H9 (cell line): ENCODE measurements around the gene C17orf58. TPM values are rescaled to one million over a fixed set of nuclear protein-coding genes. Genes with fewer than 3 reads are reported as not detected.
"Not testable (repeated sequence)": the region's sequence is repeated elsewhere in the genome, so short reads cannot be mapped to it uniquely, and the experiment has no call there.

Source experiments
- DNase-seq: peaks from one replicate; pipeline ENCODE4 v3.0.0-alpha.2; 2017
- H2AFZ ChIP-seq: one replicate; pipeline ENCODE4 v1.6.1; 2013; ENCODE audit warnings: mild to moderate bottlenecking, low read length, control low read depth, moderate library complexity
- H2AK5ac ChIP-seq: 2 replicates; pipeline ENCODE4 v1.6.1; 2013; ENCODE audit warnings: low read length, control low read depth, mixed read lengths; ENCODE audit not compliant: insufficient read length
- H2BK120ac ChIP-seq: one replicate; pipeline ENCODE4 v1.6.1; 2013; ENCODE audit warnings: low read depth, mild to moderate bottlenecking, low read length, control low read depth, inconsistent platforms; ENCODE audit not compliant: poor library complexity, severe bottlenecking
- H2BK12ac ChIP-seq: 2 replicates; pipeline ENCODE4 v1.6.1; 2013; ENCODE audit warnings: low read length, control low read depth, mixed read lengths, low read depth; ENCODE audit not compliant: insufficient read length
- H2BK15ac ChIP-seq: 2 replicates; pipeline ENCODE4 v1.6.1; 2013; ENCODE audit warnings: low read depth, low read length, control low read depth
- H2BK20ac ChIP-seq: one replicate; pipeline ENCODE4 v1.6.1; 2013; ENCODE audit warnings: low read depth, mild to moderate bottlenecking, low read length, control low read depth, inconsistent platforms; ENCODE audit not compliant: poor library complexity, severe bottlenecking
- H2BK5ac ChIP-seq: 2 replicates; pipeline ENCODE4 v1.6.1; 2013; ENCODE audit warnings: low read length, control low read depth, mixed read lengths; ENCODE audit not compliant: insufficient read length
- H3K14ac ChIP-seq: 2 replicates; pipeline ENCODE4 v1.6.1; 2013; ENCODE audit warnings: low read length, control low read depth; ENCODE audit not compliant: insufficient read depth
- H3K18ac ChIP-seq: 2 replicates; pipeline ENCODE4 v1.6.1; 2013; ENCODE audit warnings: low read depth, mild to moderate bottlenecking, mixed read lengths, low read length, control low read depth; ENCODE audit not compliant: insufficient read length
- H3K23ac ChIP-seq: 2 replicates; pipeline ENCODE4 v1.6.1; 2013; ENCODE audit warnings: low read length, control low read depth, mixed read lengths, low read depth; ENCODE audit not compliant: insufficient read length
- H3K23me2 ChIP-seq: 2 replicates; pipeline ENCODE4 v1.6.1; 2013; ENCODE audit warnings: low read depth, mild to moderate bottlenecking, mixed read lengths, low read length, control low read depth; ENCODE audit not compliant: insufficient read length, poor library complexity, severe bottlenecking
- H3K27ac ChIP-seq: 2 replicates; pipeline ENCODE4 v1.5.1; 2013; ENCODE audit warnings: low read length, control low read depth, mixed read lengths, low read depth; ENCODE audit not compliant: insufficient read length
- H3K27me3 ChIP-seq: 2 replicates; pipeline ENCODE4 v1.6.1; 2013; ENCODE audit warnings: low read length, control low read depth, inconsistent platforms; ENCODE audit not compliant: insufficient read depth
- H3K4ac ChIP-seq: 2 replicates; pipeline ENCODE4 v1.6.1; 2013; ENCODE audit warnings: low read depth, mild to moderate bottlenecking, control low read depth, inconsistent platforms, low read length, moderate library complexity
- H3K4me1 ChIP-seq: 2 replicates; pipeline ENCODE4 v1.6.1; 2013; ENCODE audit warnings: low read length, control low read depth, inconsistent platforms; ENCODE audit not compliant: insufficient read depth
- H3K4me2 ChIP-seq: 2 replicates; pipeline ENCODE4 v1.6.1; 2013; ENCODE audit warnings: low read length, control low read depth, mixed read lengths; ENCODE audit not compliant: insufficient read length, insufficient read depth
- H3K56ac ChIP-seq: 2 replicates; pipeline ENCODE4 v1.6.1; 2013; ENCODE audit warnings: low read depth, mild to moderate bottlenecking, mixed read lengths, low read length, control low read depth; ENCODE audit not compliant: insufficient read length
- H3K79me1 ChIP-seq: 2 replicates; pipeline ENCODE4 v1.6.1; 2013; ENCODE audit warnings: low read depth, mild to moderate bottlenecking, moderate library complexity, low read length, control low read depth, inconsistent platforms; ENCODE audit not compliant: insufficient read depth, poor library complexity, severe bottlenecking
- H3K79me2 ChIP-seq: 2 replicates; pipeline ENCODE4 v1.6.1; 2013; ENCODE audit warnings: low read length, control low read depth, inconsistent platforms; ENCODE audit not compliant: insufficient read depth
- H3K9ac ChIP-seq: 2 replicates; pipeline ENCODE4 v1.6.1; 2013; ENCODE audit warnings: low read length, control low read depth, mixed read lengths; ENCODE audit not compliant: insufficient read length; ENCODE audit errors: extremely low read depth
- H3K9me3 ChIP-seq: one replicate; pipeline ENCODE4 v1.6.1; 2013; ENCODE audit warnings: low read depth, low read length, inconsistent platforms; ENCODE audit not compliant: control insufficient read depth
- H3T11ph ChIP-seq: one replicate; pipeline ENCODE4 v1.6.1; 2013; ENCODE audit warnings: mild to moderate bottlenecking, low read length, control low read depth, inconsistent platforms
- H4K20me1 ChIP-seq: one replicate; pipeline ENCODE4 v1.6.1; 2013; ENCODE audit not compliant: control insufficient read depth, insufficient read length, insufficient read depth
- H4K5ac ChIP-seq: 2 replicates; pipeline ENCODE4 v1.6.1; 2013; ENCODE audit warnings: low read depth, mild to moderate bottlenecking, mixed read lengths, low read length, control low read depth; ENCODE audit not compliant: insufficient read length
- H4K8ac ChIP-seq: replicated peaks from 2 replicates; pipeline ENCODE4 v1.6.1; 2013; ENCODE audit warnings: low read length, control low read depth, mixed read lengths, low read depth; ENCODE audit not compliant: insufficient read length
- H4K91ac ChIP-seq: 2 replicates; pipeline ENCODE4 v1.6.1; 2013; ENCODE audit warnings: low read depth, mild to moderate bottlenecking, moderate library complexity, mixed read lengths, low read length, control low read depth; ENCODE audit not compliant: insufficient read length
- H3K27ac Mint-ChIP-seq, 3 experiments: 2 replicates in 2 of 3; 3 replicates in 1 of 3; pipeline ENCODE4 v1.8.0; 2020 to 2021; ENCODE audit warnings: mixed read lengths in 3 of 3, mild to moderate bottlenecking in 1 of 3, moderate library complexity in 1 of 3
- H3K27me3 Mint-ChIP-seq: 2 replicates; pipeline ENCODE4 v1.8.0; 2021; ENCODE audit warnings: low read depth, mild to moderate bottlenecking, moderate library complexity, mixed read lengths
- H3K36me3 Mint-ChIP-seq, 3 experiments: 2 replicates in 2 of 3; 3 replicates in 1 of 3; pipeline ENCODE4 v1.8.0; 2020 to 2021; ENCODE audit warnings: low read depth in 3 of 3, mixed read lengths in 3 of 3; ENCODE audit not compliant: insufficient read depth in 1 of 3
- H3K4me1 Mint-ChIP-seq, 2 experiments: 2 replicates each; pipeline ENCODE4 v1.8.0; 2020; ENCODE audit warnings: mixed read lengths in 2 of 2
- H3K4me3 Mint-ChIP-seq, 2 experiments: 2 replicates in 1 of 2; 3 replicates in 1 of 2; pipeline ENCODE4 v1.8.0; 2020 to 2021; ENCODE audit warnings: mild to moderate bottlenecking in 2 of 2, mixed read lengths in 2 of 2, moderate library complexity in 1 of 2
- H3K9me3 Mint-ChIP-seq, 2 experiments: 2 replicates in 1 of 2; 3 replicates in 1 of 2; pipeline ENCODE4 v1.8.0; 2020; ENCODE audit warnings: mild to moderate bottlenecking in 2 of 2, mixed read lengths in 2 of 2, moderate library complexity in 1 of 2
- CTCF ChIP-seq: fragments of 200-600 bp; sonication (generic); conservative IDR thresholded peaks from 3 replicates; pipeline ENCODE4 v1.8.0; 2021; ENCODE audit warnings: antibody characterized with exemption, mild to moderate bottlenecking
- WGBS: extraction: QIAGEN DNeasy Blood & Tissue Kit; methylation state at CpG from one replicate; pipeline ENCODE4 v1.1.7; 2013; ENCODE audit warnings: missing lambda C conversion rate, low lambda C conversion rate, mixed read lengths; ENCODE audit not compliant: insufficient read length; ENCODE audit errors: extremely low coverage; 5-methylcytosine and 5-hydroxymethylcytosine counted together
- total RNA-seq: library from RNA; stranded (reverse); gene quantifications from 2 replicates; pipeline ENCODE4 v1.2.1, GENCODE V29; 2021

The C17orf58 gene
- total RNA-seq, 1 experiment from 2014 or later = 12.3 TPM

- Histone ChIP-seq H3K79me1 (no peaks in the 10 kb centered on the region), H3T11ph (no peak overlapping the region), H4K91ac (no peak overlapping the region), H2BK5ac (no peak overlapping the region), H4K5ac (no peak overlapping the region), H2BK12ac (no peak overlapping the region), H4K20me1 (no peaks in the 10 kb centered on the region), H3K14ac (no peak overlapping the region), H3K27ac (no peak overlapping the region), H3K23me2 (peaks cover 6% of the 10 kb centered on the region), H2BK20ac (no peak overlapping the region), H3K4ac (no peak overlapping the region), H3K4me1 (no peaks in the 10 kb centered on the region), H3K27me3 (no peaks in the 10 kb centered on the region), H3K9ac (no peak overlapping the region), H3K79me2 (no peaks in the 10 kb centered on the region), H3K18ac (no peak overlapping the region), H3K23ac (no peak overlapping the region), H2BK120ac (no peak overlapping the region), H2BK15ac (no peak overlapping the region), H4K8ac (no peak overlapping the region), H3K56ac (no peak overlapping the region), H3K4me2 (no peak overlapping the region), H2AFZ (no peak overlapping the region), H3K9me3 (no peaks in the 10 kb centered on the region), H2AK5ac (no peak overlapping the region)
- DNase-seq = no peak
- Mint-ChIP-seq H3K27ac (no peak overlapping the region), H3K9me3 (peaks cover 0 to 2% of the 10 kb centered on the region in 2 experiments; a peak in 1 of 5 replicates), H3K36me3 (no peaks in the 10 kb centered on the region; a peak in 1 of 7 replicates), H3K4me3 (no peak overlapping the region), H3K27me3 (peaks cover 2% of the 10 kb centered on the region; the same call in 1 of the 2 replicates), H3K4me1 (peaks cover 20 to 24% of the 10 kb centered on the region in 2 experiments)
- no CpG with 5 or more reads among the region's 8 CpGs for WGBS
- TF ChIP-seq CTCF = no peak
Measured at GRCh38 chr17:68021963-68022362, 25.7 kb upstream of the C17orf58 start.

GRCh38 chr17:68020791-68021190, 24.5 kb upstream of the C17orf58 start:
- H3K9me3 ChIP-seq, H3K36me3 Mint-ChIP-seq, H3K27me3 ChIP-seq, DNase-seq, H2BK5ac ChIP-seq, H3K23me2 ChIP-seq, H2BK12ac ChIP-seq, H2AFZ ChIP-seq, H3K14ac ChIP-seq, H3K79me2 ChIP-seq, H2AK5ac ChIP-seq, H2BK20ac ChIP-seq, H3K4ac ChIP-seq, H3K27me3 Mint-ChIP-seq, H3K9me3 Mint-ChIP-seq, H4K5ac ChIP-seq, H3K4me1 ChIP-seq, H3K23ac ChIP-seq, H4K91ac ChIP-seq, H4K8ac ChIP-seq, H2BK15ac ChIP-seq, H3T11ph ChIP-seq, H3K18ac ChIP-seq, H4K20me1 ChIP-seq, H3K56ac ChIP-seq, H2BK120ac ChIP-seq, H3K79me1 ChIP-seq: not testable (repeated sequence)
- Mint-ChIP-seq H3K4me3 (peak overlapping the region; percentile 78 to 84), H3K4me1 (peaks cover 11 to 16% of the 10 kb centered on the region in 2 experiments), H3K27ac (peak overlapping the region; percentile 78 to 98 (median 90); a peak in 5 of 7 replicates)
- Histone ChIP-seq H3K9ac (peak overlapping the region; percentile 86), H3K27ac (peak overlapping the region; percentile 73), H3K4me2 (peak overlapping the region; percentile 88)
- WGBS = no CpG with 5 or more reads among the region's 13 CpGs
